ENCODE results near the gene GPR17. TPM values are rescaled to one million over a fixed set of nuclear protein-coding genes. Genes with fewer than 3 reads are reported as not detected.
A peak's percentile ranks its signal among the peaks of the same experiment; 100 is the strongest.

GPR17 gene
- total RNA-seq, 1 experiment from 2014 or later, result 0.35 TPM

- H3K4me2 ChIP-seq (ENCODE audit: insufficient read depth, insufficient read length, low read length), result no peak overlapping the region
- no peak overlapping the region for H4K8ac ChIP-seq (replicated peaks; ENCODE audit: insufficient read length, low read depth, low read length)
Measured at GRCh38 chr2:127638361-127639110, 7.4 kb upstream of the GPR17 start.

More at GRCh38 chr2:127638361-127639110, 7.4 kb upstream of the GPR17 start:
- no peaks in the 10 kb centered on the region for H3K23me2 ChIP-seq (ENCODE audit: insufficient read length, low read depth, low read length, poor library complexity, severe bottlenecking)
- H2BK20ac ChIP-seq (ENCODE audit: low read depth, low read length, poor library complexity, severe bottlenecking), result no peak overlapping the region
- no peaks in the 10 kb centered on the region for H3K9me3 Mint-ChIP-seq
- H3K18ac ChIP-seq (ENCODE audit: insufficient read length, low read depth, low read length), result no peak overlapping the region
- peak; percentile 95 for DNase-seq
- no peak overlapping the region for H3K23ac ChIP-seq (ENCODE audit: insufficient read length, low read depth, low read length)
- H4K91ac ChIP-seq (ENCODE audit: insufficient read length, low read depth, low read length), result no peak overlapping the region
- H3K79me2 ChIP-seq (ENCODE audit: insufficient read depth, low read length), result no peaks in the 10 kb centered on the region
- no peaks in the 10 kb centered on the region for H3K9me3 ChIP-seq (ENCODE audit: control insufficient read depth, low read depth, low read length)
- H3K27me3 ChIP-seq (ENCODE audit: insufficient read depth, low read length), result no peaks in the 10 kb centered on the region
- H3K27me3 Mint-ChIP-seq (ENCODE audit: low read depth), result no peaks in the 10 kb centered on the region
- H2BK5ac ChIP-seq (ENCODE audit: insufficient read length, low read length), result no peak overlapping the region
- no peaks in the 10 kb centered on the region; the same call in 1 of the 2 replicates for H3K4me1 ChIP-seq (ENCODE audit: insufficient read depth, low read length)
- H3K4me3 Mint-ChIP-seq, result peak overlapping the region; percentile 30 to 40; a peak in 2 of 5 replicates
- H3K27ac Mint-ChIP-seq, result peak overlapping the region in 2 of 3 experiments; percentile 79 to 91; a peak in 2 of 7 replicates
- no peak overlapping the region for H3K4ac ChIP-seq (ENCODE audit: low read depth, low read length)
- no peak overlapping the region for H2AFZ ChIP-seq (ENCODE audit: low read length)
- no peak overlapping the region for H2BK15ac ChIP-seq (ENCODE audit: low read depth, low read length)
- H4K5ac ChIP-seq (ENCODE audit: insufficient read length, low read depth, low read length), result no peak overlapping the region
- no peak overlapping the region for H3T11ph ChIP-seq (ENCODE audit: low read length)
- no peak overlapping the region for H3K56ac ChIP-seq (ENCODE audit: insufficient read length, low read depth, low read length)
- peaks cover 8% of the 10 kb centered on the region in 2 experiments for H3K4me1 Mint-ChIP-seq
- no peaks in the 10 kb centered on the region for H3K79me1 ChIP-seq (ENCODE audit: insufficient read depth, low read depth, low read length, poor library complexity, severe bottlenecking)
- TF ChIP-seq, protein P1, sequence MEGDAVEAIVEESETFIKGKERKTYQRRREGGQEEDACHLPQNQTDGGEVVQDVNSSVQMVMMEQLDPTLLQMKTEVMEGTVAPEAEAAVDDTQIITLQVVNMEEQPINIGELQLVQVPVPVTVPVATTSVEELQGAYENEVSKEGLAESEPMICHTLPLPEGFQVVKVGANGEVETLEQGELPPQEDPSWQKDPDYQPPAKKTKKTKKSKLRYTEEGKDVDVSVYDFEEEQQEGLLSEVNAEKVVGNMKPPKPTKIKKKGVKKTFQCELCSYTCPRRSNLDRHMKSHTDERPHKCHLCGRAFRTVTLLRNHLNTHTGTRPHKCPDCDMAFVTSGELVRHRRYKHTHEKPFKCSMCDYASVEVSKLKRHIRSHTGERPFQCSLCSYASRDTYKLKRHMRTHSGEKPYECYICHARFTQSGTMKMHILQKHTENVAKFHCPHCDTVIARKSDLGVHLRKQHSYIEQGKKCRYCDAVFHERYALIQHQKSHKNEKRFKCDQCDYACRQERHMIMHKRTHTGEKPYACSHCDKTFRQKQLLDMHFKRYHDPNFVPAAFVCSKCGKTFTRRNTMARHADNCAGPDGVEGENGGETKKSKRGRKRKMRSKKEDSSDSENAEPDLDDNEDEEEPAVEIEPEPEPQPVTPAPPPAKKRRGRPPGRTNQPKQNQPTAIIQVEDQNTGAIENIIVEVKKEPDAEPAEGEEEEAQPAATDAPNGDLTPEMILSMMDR (conservative IDR thresholded peaks at IDR 0.05), result no peak
- H3K36me3 Mint-ChIP-seq (ENCODE audit: insufficient read depth in 1 of 3, low read depth in 3 of 3), result no peaks in the 10 kb centered on the region
- H2BK12ac ChIP-seq (ENCODE audit: insufficient read length, low read depth, low read length), result no peak overlapping the region
- no peak overlapping the region for H3K9ac ChIP-seq (ENCODE audit: extremely low read depth, insufficient read length, low read length)
- no peak overlapping the region; the same call in 1 of the 2 replicates for H3K14ac ChIP-seq (ENCODE audit: insufficient read depth, low read length)
- no CpG with 5 or more reads among the region's 23 CpGs for WGBS (ENCODE audit: extremely low coverage, insufficient read length, low lambda C conversion rate)
- H2BK120ac ChIP-seq (ENCODE audit: low read depth, low read length, poor library complexity, severe bottlenecking), result no peak overlapping the region
- no peak overlapping the region for H3K27ac ChIP-seq (ENCODE audit: insufficient read length, low read depth, low read length)
- no peak overlapping the region for H2AK5ac ChIP-seq (ENCODE audit: insufficient read length, low read length)
- H4K20me1 ChIP-seq (ENCODE audit: control insufficient read depth, insufficient read depth, insufficient read length), result no peaks in the 10 kb centered on the region

All from H9 (cell line).